HepG2 (cell line): ENCODE measurements around the gene SMARCC1. TPM values are rescaled to one million over a fixed set of nuclear protein-coding genes. Genes with fewer than 3 reads are reported as not detected.

Experiments used
- BRCA1 ChIP-seq: sonication (generic); formaldehyde crosslinking; IDR thresholded peaks from 2 replicates; pipeline ENCODE4 v1.4.0; 2020; ENCODE audit warnings: missing genetic modification reagents
- CREB1 ChIP-seq, 2 experiments: fragments of 450-650 bp in 1 of 2; IDR thresholded peaks; 2 replicates each; pipeline ENCODE4 v1.6.1; 2016 to 2017; ENCODE audit warnings: control low read depth in 1 of 2, mild to moderate bottlenecking in 1 of 2, missing compliant biosample characterization in 1 of 2, missing genetic modification characterization in 1 of 2
- DPF2 ChIP-seq: sonication (generic); formaldehyde crosslinking; IDR thresholded peaks from 2 replicates; pipeline ENCODE4 v1.4.0; 2020; ENCODE audit warnings: mild to moderate bottlenecking, low read depth, missing genetic modification reagents, borderline replicate concordance
- FOXP1 ChIP-seq, 2 experiments: fragments of 450-650 bp in 1 of 2; IDR thresholded peaks; 2 replicates each; pipeline ENCODE4 v1.6.1; 2017 to 2018; ENCODE audit warnings: antibody characterized with exemption in 1 of 2
- HNF4A ChIP-seq: sonication (generic); formaldehyde crosslinking; IDR thresholded peaks from 2 replicates; pipeline ENCODE4 v1.4.0; 2020; ENCODE audit warnings: missing genetic modification reagents
- SAP130 ChIP-seq: IDR thresholded peaks from 2 replicates; pipeline ENCODE4 v1.6.1; 2016; ENCODE audit warnings: low read depth
- SOX5 ChIP-seq: IDR thresholded peaks from 2 replicates; pipeline ENCODE4 v1.6.1; 2016; ENCODE audit warnings: borderline replicate concordance
- SOX6 ChIP-seq, 2 experiments: fragments of 450-650 bp in 1 of 2; sonication (generic) in 1 of 2; formaldehyde crosslinking in 1 of 2; IDR thresholded peaks; 2 replicates each; pipeline versions ENCODE4 v1.4.0 to v1.6.1; 2017 to 2020; ENCODE audit warnings: antibody characterized with exemption in 1 of 2, mild to moderate bottlenecking in 1 of 2, missing genetic modification reagents in 1 of 2
- ZBTB1 ChIP-seq: sonication (generic); formaldehyde crosslinking; IDR thresholded peaks from 2 replicates; pipeline ENCODE4 v1.4.0; 2020; ENCODE audit warnings: missing genetic modification reagents, borderline replicate concordance
- ZBTB3 ChIP-seq: sonication (generic); formaldehyde crosslinking; IDR thresholded peaks from 2 replicates; pipeline ENCODE4 v1.4.0; 2020; ENCODE audit warnings: low read depth, mild to moderate bottlenecking, moderate library complexity, missing genetic modification reagents, borderline replicate concordance
- ZNF530 ChIP-seq: sonication (generic); formaldehyde crosslinking; IDR thresholded peaks from 2 replicates; pipeline ENCODE4 v1.5.0; 2020; ENCODE audit warnings: low read depth, mild to moderate bottlenecking, missing genetic modification reagents
- ZNF724P ChIP-seq: sonication (generic); formaldehyde crosslinking; IDR thresholded peaks from 2 replicates; pipeline ENCODE4 v1.8.0; 2022; ENCODE audit warnings: missing genetic modification reagents, borderline replicate concordance
- ZNF747 ChIP-seq: sonication (generic); formaldehyde crosslinking; IDR thresholded peaks from 2 replicates; pipeline ENCODE4 v1.8.1; 2023; ENCODE audit warnings: missing genetic modification reagents, mild to moderate bottlenecking, borderline replicate concordance
- polyA plus RNA-seq, 8 experiments: library from polyadenylated mRNA; depleted of rRNA in 3 of 8; stranded (reverse) in 7 of 8; unstranded in 1 of 8; fragments of >200 nt; fragmentation: Illumina TruSeq in 4 of 8; extraction: Trizol in 4 of 8; gene quantifications; 2 replicates each; pipeline versions ENCODE4 v1.2.1 to v1.2.3, GENCODE V29; 2011 to 2016; ENCODE audit warnings: low read depth in 4 of 8, missing spikeins in 1 of 8, mixed read lengths in 1 of 8; ENCODE audit not compliant: insufficient read depth in 1 of 8
- total RNA-seq, 5 experiments: library from RNA; depleted of rRNA; stranded (reverse); fragments of >200 nt; fragmentation: Illumina TruSeq; extraction: Trizol; gene quantifications; 2 replicates each; pipeline ENCODE4 v1.2.3, GENCODE V29; 2016; ENCODE audit warnings: low read depth in 1 of 5
- TF ChIP-seq, protein P1 (sequence below): IDR thresholded peaks from 2 replicates; pipeline ENCODE4 v1.4.0; 2020; ENCODE audit warnings: mild to moderate bottlenecking, missing genetic modification reagents
- TF ChIP-seq, protein P2 (sequence below): sonication (generic); formaldehyde crosslinking; IDR thresholded peaks from 2 replicates; pipeline ENCODE4 v1.5.1; 2020; ENCODE audit warnings: mild to moderate bottlenecking, missing genetic modification reagents, moderate library complexity
- TF ChIP-seq, protein P3 (sequence below): sonication (generic); formaldehyde crosslinking; IDR thresholded peaks from 2 replicates; pipeline ENCODE4 v1.9.0; 2022; ENCODE audit warnings: missing genetic modification reagents, mild to moderate bottlenecking, borderline replicate concordance

The SMARCC1 gene
- total and polyA plus RNA-seq, 2 of the 13 experiments (the other 11 are each of a cell fraction or from before 2014, with no cell fraction given) = 47.9 to 58.4 TPM

DNA sequence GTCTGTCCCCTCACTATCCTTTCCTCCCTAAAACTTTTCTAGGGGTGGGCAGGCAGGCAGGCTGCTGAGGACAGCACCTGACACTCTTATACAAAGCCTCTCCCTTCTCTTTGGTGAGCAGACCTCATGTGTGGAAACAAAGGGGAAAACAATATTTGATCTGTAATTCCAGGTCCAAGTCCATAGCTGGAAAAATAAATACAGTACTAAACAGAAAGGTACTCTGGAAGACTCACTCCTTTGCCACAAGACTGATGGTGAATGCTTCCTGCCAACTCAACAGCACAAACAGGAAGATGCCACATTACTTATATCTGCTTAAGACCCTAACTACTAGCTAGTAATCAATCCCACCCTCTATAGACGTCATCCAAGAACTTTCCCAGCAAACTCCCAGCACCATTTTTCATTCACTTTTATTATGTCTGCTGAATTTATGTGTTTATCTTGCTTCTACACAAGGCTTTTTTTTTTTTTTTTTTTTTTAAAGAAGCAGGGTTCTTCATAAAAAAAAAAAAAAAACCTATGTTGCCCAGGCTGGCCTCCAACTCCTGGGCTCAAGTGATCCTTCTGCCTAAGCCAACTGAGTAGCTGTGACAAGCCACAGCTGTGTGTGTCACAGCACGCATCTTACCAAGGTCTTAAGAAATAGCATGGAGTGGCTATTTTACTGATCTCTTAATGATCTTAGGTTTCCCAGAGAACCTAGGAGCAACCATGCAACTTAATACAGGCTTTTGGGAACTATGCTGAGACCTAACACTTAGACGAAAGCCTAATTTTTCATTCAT lies 158.8 kb downstream of the SMARCC1 start (continued):
- no peak for TF ChIP-seq ZBTB1 (CRISPR knock-in tag)
- peak; percentile 72 for TF ChIP-seq SOX5
- TF ChIP-seq SOX6 (IDR thresholded peaks at IDR 0.05) = no peak
- peak; percentile 70 for TF ChIP-seq SOX6 (CRISPR knock-in tag; IDR thresholded peaks at IDR 0.05)
- peak; percentile 51; the same call in 1 of the 2 replicates for TF ChIP-seq DPF2 (CRISPR knock-in tag)
- TF ChIP-seq ZNF747 (CRISPR knock-in tag) = no peak
- TF ChIP-seq SAP130 (CRISPR knock-in tag) = peak; percentile 41; the same call in 1 of the 2 replicates
- peak; percentile 91 for TF ChIP-seq ZNF724P (CRISPR knock-in tag)
- TF ChIP-seq, protein P1, sequence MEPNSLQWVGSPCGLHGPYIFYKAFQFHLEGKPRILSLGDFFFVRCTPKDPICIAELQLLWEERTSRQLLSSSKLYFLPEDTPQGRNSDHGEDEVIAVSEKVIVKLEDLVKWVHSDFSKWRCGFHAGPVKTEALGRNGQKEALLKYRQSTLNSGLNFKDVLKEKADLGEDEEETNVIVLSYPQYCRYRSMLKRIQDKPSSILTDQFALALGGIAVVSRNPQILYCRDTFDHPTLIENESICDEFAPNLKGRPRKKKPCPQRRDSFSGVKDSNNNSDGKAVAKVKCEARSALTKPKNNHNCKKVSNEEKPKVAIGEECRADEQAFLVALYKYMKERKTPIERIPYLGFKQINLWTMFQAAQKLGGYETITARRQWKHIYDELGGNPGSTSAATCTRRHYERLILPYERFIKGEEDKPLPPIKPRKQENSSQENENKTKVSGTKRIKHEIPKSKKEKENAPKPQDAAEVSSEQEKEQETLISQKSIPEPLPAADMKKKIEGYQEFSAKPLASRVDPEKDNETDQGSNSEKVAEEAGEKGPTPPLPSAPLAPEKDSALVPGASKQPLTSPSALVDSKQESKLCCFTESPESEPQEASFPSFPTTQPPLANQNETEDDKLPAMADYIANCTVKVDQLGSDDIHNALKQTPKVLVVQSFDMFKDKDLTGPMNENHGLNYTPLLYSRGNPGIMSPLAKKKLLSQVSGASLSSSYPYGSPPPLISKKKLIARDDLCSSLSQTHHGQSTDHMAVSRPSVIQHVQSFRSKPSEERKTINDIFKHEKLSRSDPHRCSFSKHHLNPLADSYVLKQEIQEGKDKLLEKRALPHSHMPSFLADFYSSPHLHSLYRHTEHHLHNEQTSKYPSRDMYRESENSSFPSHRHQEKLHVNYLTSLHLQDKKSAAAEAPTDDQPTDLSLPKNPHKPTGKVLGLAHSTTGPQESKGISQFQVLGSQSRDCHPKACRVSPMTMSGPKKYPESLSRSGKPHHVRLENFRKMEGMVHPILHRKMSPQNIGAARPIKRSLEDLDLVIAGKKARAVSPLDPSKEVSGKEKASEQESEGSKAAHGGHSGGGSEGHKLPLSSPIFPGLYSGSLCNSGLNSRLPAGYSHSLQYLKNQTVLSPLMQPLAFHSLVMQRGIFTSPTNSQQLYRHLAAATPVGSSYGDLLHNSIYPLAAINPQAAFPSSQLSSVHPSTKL = peak; percentile 34; the same call in 1 of the 2 replicates
- TF ChIP-seq BRCA1 (CRISPR knock-in tag) = no peak
- no peak for TF ChIP-seq CREB1 (IDR thresholded peaks at IDR 0.05)
- no peak for TF ChIP-seq CREB1 (CRISPR knock-in tag; IDR thresholded peaks at IDR 0.05)
- TF ChIP-seq, protein P2, sequence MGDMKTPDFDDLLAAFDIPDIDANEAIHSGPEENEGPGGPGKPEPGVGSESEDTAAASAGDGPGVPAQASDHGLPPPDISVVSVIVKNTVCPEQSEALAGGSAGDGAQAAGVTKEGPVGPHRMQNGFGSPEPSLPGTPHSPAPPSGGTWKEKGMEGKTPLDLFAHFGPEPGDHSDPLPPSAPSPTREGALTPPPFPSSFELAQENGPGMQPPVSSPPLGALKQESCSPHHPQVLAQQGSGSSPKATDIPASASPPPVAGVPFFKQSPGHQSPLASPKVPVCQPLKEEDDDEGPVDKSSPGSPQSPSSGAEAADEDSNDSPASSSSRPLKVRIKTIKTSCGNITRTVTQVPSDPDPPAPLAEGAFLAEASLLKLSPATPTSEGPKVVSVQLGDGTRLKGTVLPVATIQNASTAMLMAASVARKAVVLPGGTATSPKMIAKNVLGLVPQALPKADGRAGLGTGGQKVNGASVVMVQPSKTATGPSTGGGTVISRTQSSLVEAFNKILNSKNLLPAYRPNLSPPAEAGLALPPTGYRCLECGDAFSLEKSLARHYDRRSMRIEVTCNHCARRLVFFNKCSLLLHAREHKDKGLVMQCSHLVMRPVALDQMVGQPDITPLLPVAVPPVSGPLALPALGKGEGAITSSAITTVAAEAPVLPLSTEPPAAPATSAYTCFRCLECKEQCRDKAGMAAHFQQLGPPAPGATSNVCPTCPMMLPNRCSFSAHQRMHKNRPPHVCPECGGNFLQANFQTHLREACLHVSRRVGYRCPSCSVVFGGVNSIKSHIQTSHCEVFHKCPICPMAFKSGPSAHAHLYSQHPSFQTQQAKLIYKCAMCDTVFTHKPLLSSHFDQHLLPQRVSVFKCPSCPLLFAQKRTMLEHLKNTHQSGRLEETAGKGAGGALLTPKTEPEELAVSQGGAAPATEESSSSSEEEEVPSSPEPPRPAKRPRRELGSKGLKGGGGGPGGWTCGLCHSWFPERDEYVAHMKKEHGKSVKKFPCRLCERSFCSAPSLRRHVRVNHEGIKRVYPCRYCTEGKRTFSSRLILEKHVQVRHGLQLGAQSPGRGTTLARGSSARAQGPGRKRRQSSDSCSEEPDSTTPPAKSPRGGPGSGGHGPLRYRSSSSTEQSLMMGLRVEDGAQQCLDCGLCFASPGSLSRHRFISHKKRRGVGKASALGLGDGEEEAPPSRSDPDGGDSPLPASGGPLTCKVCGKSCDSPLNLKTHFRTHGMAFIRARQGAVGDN (CRISPR knock-in tag) = no peak
- TF ChIP-seq ZNF530 (CRISPR knock-in tag) = no peak
- TF ChIP-seq ZBTB3 (CRISPR knock-in tag) = no peak
- TF ChIP-seq, protein P3, sequence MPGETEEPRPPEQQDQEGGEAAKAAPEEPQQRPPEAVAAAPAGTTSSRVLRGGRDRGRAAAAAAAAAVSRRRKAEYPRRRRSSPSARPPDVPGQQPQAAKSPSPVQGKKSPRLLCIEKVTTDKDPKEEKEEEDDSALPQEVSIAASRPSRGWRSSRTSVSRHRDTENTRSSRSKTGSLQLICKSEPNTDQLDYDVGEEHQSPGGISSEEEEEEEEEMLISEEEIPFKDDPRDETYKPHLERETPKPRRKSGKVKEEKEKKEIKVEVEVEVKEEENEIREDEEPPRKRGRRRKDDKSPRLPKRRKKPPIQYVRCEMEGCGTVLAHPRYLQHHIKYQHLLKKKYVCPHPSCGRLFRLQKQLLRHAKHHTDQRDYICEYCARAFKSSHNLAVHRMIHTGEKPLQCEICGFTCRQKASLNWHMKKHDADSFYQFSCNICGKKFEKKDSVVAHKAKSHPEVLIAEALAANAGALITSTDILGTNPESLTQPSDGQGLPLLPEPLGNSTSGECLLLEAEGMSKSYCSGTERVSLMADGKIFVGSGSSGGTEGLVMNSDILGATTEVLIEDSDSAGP (CRISPR knock-in tag) = no peak
- TF ChIP-seq HNF4A = peak; percentile 45
- TF ChIP-seq FOXP1 (IDR thresholded peaks at IDR 0.05) = no peak
- TF ChIP-seq FOXP1 (CRISPR knock-in tag; IDR thresholded peaks at IDR 0.05) = peak; percentile 47; the same call in 1 of the 2 replicates
